K562 (cell line): Measurements from ENCODE around the gene ADAP1. TPM values are rescaled to one million over a fixed set of nuclear protein-coding genes. Genes with fewer than 3 reads are reported as not detected.
A peak's percentile ranks its signal among the peaks of the same experiment; 100 is the strongest.

ENCODE experiments used
- ARHGAP35 ChIP-seq: fragments of 450-650 bp; IDR thresholded peaks from 2 replicates; pipeline ENCODE4 v1.6.1; 2018; ENCODE audit not compliant: partially characterized antibody
- CEBPB ChIP-seq: fragments of 450-650 bp; IDR thresholded peaks from 2 replicates; pipeline ENCODE4 v1.6.1; 2016; ENCODE audit warnings: missing genetic modification characterization, missing compliant biosample characterization
- CHD1 ChIP-seq: fragments of 200-600 bp; sonication (generic); IDR thresholded peaks from one replicate; pipeline ENCODE4 v1.6.1; 2012; ENCODE audit warnings: mild to moderate bottlenecking, moderate library complexity, low read length, inconsistent platforms
- CHD2 ChIP-seq: IDR thresholded peaks from 2 replicates; pipeline ENCODE4 v1.6.1; 2011; ENCODE audit warnings: low read depth, low read length
- E2F3 ChIP-seq: fragments of 250-450 bp; sonication (Bioruptor Pico); IDR thresholded peaks from 2 replicates; pipeline ENCODE4 v1.4.0; 2020; ENCODE audit warnings: mild to moderate bottlenecking
- FOXJ3 ChIP-seq: sonication (generic); formaldehyde crosslinking; IDR thresholded peaks from 2 replicates; pipeline ENCODE4 v1.4.0; 2020; ENCODE audit warnings: mild to moderate bottlenecking, missing genetic modification reagents
- HIVEP1 ChIP-seq: fragments of 250-450 bp; sonication (Bioruptor Pico); IDR thresholded peaks from 2 replicates; pipeline ENCODE4 v1.4.0; 2020; ENCODE audit warnings: mild to moderate bottlenecking
- HLTF ChIP-seq: fragments of 450-650 bp; IDR thresholded peaks from 2 replicates; pipeline ENCODE4 v1.6.1; 2016
- HNRNPH1 ChIP-seq: fragments of 200-400 bp; formaldehyde crosslinking; optimal IDR thresholded peaks from 2 replicates; pipeline ENCODE3; 2017; ENCODE audit warnings: low read depth, mild to moderate bottlenecking, low read length, moderate library complexity
- MAZ ChIP-seq, 2 experiments: fragments of 450-650 bp in 1 of 2; sonication (generic) in 1 of 2; formaldehyde crosslinking; IDR thresholded peaks in 1 of 2; conservative IDR thresholded peaks in 1 of 2; 2 replicates each; pipeline versions ENCODE4 v1.4.0 to v1.5.0; 2020; ENCODE audit warnings: mild to moderate bottlenecking in 1 of 2, missing genetic modification reagents in 1 of 2
- MCM5 ChIP-seq: fragments of 450-650 bp; IDR thresholded peaks from 2 replicates; pipeline ENCODE4 v1.6.1; 2016; ENCODE audit warnings: low read depth
- POLR2A ChIP-seq: fragments of 450-650 bp; conservative IDR thresholded peaks from 2 replicates; pipeline ENCODE4 v1.6.1; 2016
- POLR2G ChIP-seq: fragments of 200-400 bp; formaldehyde crosslinking; IDR thresholded peaks from 2 replicates; pipeline ENCODE4 v1.6.1; 2017; ENCODE audit warnings: low read depth, mild to moderate bottlenecking, antibody characterized with exemption, low read length, moderate library complexity
- RCOR1 ChIP-seq, 2 experiments: IDR thresholded peaks; 2 replicates each; pipeline ENCODE4 v1.6.1; 2012; ENCODE audit warnings: low read depth in 2 of 2, low read length in 2 of 2, borderline replicate concordance in 1 of 2, improper control_type of control experiment in 1 of 2
- SMARCE1 ChIP-seq: fragments of 450-650 bp; IDR thresholded peaks from 2 replicates; pipeline ENCODE4 v1.7.1; 2016; ENCODE audit warnings: mild to moderate bottlenecking
- SNAPC5 ChIP-seq: fragments of 250-450 bp; sonication (Bioruptor Pico); IDR thresholded peaks from 2 replicates; pipeline ENCODE4 v1.8.0; 2021; ENCODE audit warnings: moderate library complexity, mild to moderate bottlenecking, inconsistent platforms
- TAF15 ChIP-seq: fragments of 200-400 bp; formaldehyde crosslinking; IDR thresholded peaks from 2 replicates; pipeline ENCODE4 v1.6.1; 2017; ENCODE audit warnings: mild to moderate bottlenecking, low read depth, low read length, moderate library complexity
- TEAD2 ChIP-seq: fragments of 450-650 bp; IDR thresholded peaks from 2 replicates; pipeline ENCODE4 v1.6.1; 2016; ENCODE audit warnings: missing genetic modification characterization, control low read depth, missing compliant biosample characterization
- THRA ChIP-seq: fragments of 450-650 bp; IDR thresholded peaks from 2 replicates; pipeline ENCODE4 v1.6.1; 2017; ENCODE audit warnings: mild to moderate bottlenecking, moderate library complexity
- XRCC3 ChIP-seq: fragments of 450-650 bp; IDR thresholded peaks from 2 replicates; pipeline ENCODE4 v1.6.1; 2017; ENCODE audit warnings: mild to moderate bottlenecking, moderate library complexity
- ZBTB7A ChIP-seq: IDR thresholded peaks from 2 replicates; pipeline ENCODE4 v1.6.1; 2011; ENCODE audit warnings: low read depth, mild to moderate bottlenecking, low read length, moderate library complexity, borderline replicate concordance; ENCODE audit not compliant: control insufficient read depth
- ZNF133 ChIP-seq: fragments of 250-450 bp; sonication (Bioruptor Pico); IDR thresholded peaks from 2 replicates; pipeline ENCODE4 v1.4.0; 2020; ENCODE audit warnings: mild to moderate bottlenecking
- ZNF146 ChIP-seq: IDR thresholded peaks from one replicate; pipeline ENCODE4 v1.6.1; 2018; ENCODE audit warnings: missing compliant biosample characterization; ENCODE audit not compliant: unreplicated experiment
- ZNF23 ChIP-seq: fragments of 250-450 bp; sonication (Bioruptor Pico); IDR thresholded peaks from 2 replicates; pipeline ENCODE4 v1.4.0; 2020; ENCODE audit warnings: mild to moderate bottlenecking
- ZNF24 ChIP-seq: fragments of 450-650 bp; IDR thresholded peaks from 2 replicates; pipeline ENCODE4 v1.6.1; 2016
- ZNF274 ChIP-seq: IDR thresholded peaks from 2 replicates; pipeline ENCODE4 v1.6.1; 2011; ENCODE audit warnings: low read depth, mild to moderate bottlenecking, low read length, moderate library complexity, borderline replicate concordance
- ZNF584 ChIP-seq: fragments of 200-800 bp; sonication (Bioruptor generic); IDR thresholded peaks from 2 replicates; pipeline ENCODE4 v1.6.1; 2016; ENCODE audit warnings: low read depth, mild to moderate bottlenecking, missing genetic modification characterization, missing compliant biosample characterization
- ZNF77 ChIP-seq: fragments of 250-450 bp; sonication (Bioruptor Pico); IDR thresholded peaks from 2 replicates; pipeline ENCODE4 v1.5.0; 2020
- polyA plus RNA-seq, 8 experiments: library from polyadenylated mRNA; depleted of rRNA in 4 of 8; stranded (reverse) in 5 of 8; unstranded in 3 of 8; fragments of >200 nt; fragmentation: Nextera tagmentation in 2 of 8; fragmentation: Illumina TruSeq in 1 of 8; extraction: Ambion mirVana in 2 of 8; extraction: Trizol in 1 of 8; gene quantifications; 2 replicates each; pipeline versions ENCODE4 v1.2.1 to v1.2.3, GENCODE V29; 2011 to 2014; ENCODE audit warnings: inconsistent platforms in 1 of 8, missing spikeins in 1 of 8
- total RNA-seq, 7 experiments: library from RNA; depleted of rRNA in 6 of 7; stranded (reverse); fragments of >200 nt in 6 of 7; fragmentation: Illumina TruSeq in 2 of 7; extraction: Trizol in 2 of 7; gene quantifications; 2 replicates each; pipeline versions ENCODE4 v1.2.1 to v1.2.3, GENCODE V29; 2011 to 2021; ENCODE audit warnings: low replicate concordance in 1 of 7
- TF ChIP-seq, protein P1 (sequence below): IDR thresholded peaks from 2 replicates; pipeline ENCODE4 v1.6.1; 2016; ENCODE audit warnings: missing genetic modification characterization, missing compliant biosample characterization

Gene ADAP1
- total and polyA plus RNA-seq, 9 of the 15 experiments (the other 6 are each of a cell fraction or from before 2014, with no cell fraction given) = 0.27 to 1.4 (median 0.52) TPM; not detected in 3

GRCh38 chr7:923108-924041 is 31.1 kb downstream of the ADAP1 start (continued):
- TF ChIP-seq MAZ (CRISPR knock-in tag; conservative IDR thresholded peaks at IDR 0.05 in 1 of 2, IDR thresholded peaks at IDR 0.05 in 1 of 2) = peak; percentile 39 to 76; a peak in 2 of 4 replicates
- peak; percentile 39; the same call in 1 of the 2 replicates for TF ChIP-seq SMARCE1
- no peak for TF ChIP-seq CHD2
- TF ChIP-seq FOXJ3 (CRISPR knock-in tag) = no peak
- peak; percentile 77 for TF ChIP-seq ZBTB7A
- TF ChIP-seq THRA = no peak
- peak; percentile 55 for TF ChIP-seq POLR2G
- TF ChIP-seq E2F3 (CRISPR knock-in tag) = no peak
- TF ChIP-seq ZNF24 = no peak
- no peak for TF ChIP-seq MCM5
- TF ChIP-seq ZNF584 = 0 out of 2 replicates have a peak, but pooled peaks have one; percentile 37
- TF ChIP-seq ZNF23 = no peak
- no peak for TF ChIP-seq ZNF274
- TF ChIP-seq RCOR1 (IDR thresholded peaks at IDR 0.05; ENCODE audit: borderline replicate concordance in 1 of 2, low read depth in 2 of 2, low read length in 2 of 2) = no peak
- TF ChIP-seq HLTF = no peak
- no peak for TF ChIP-seq HIVEP1 (CRISPR knock-in tag)
- no peak for TF ChIP-seq TEAD2 (tag)
- no peak for TF ChIP-seq SNAPC5 (CRISPR knock-in tag)
- TF ChIP-seq ZNF133 (CRISPR knock-in tag) = no peak
- no peak for TF ChIP-seq ARHGAP35
- no peak for TF ChIP-seq ZNF77 (CRISPR knock-in tag)
- no peak for TF ChIP-seq HNRNPH1
- no peak for TF ChIP-seq ZNF146 (CRISPR knock-in tag)
- TF ChIP-seq TAF15 = no peak
- no peak for TF ChIP-seq CHD1
- TF ChIP-seq CEBPB (tag) = no peak
- TF ChIP-seq POLR2A = no peak
- TF ChIP-seq, protein P1, sequence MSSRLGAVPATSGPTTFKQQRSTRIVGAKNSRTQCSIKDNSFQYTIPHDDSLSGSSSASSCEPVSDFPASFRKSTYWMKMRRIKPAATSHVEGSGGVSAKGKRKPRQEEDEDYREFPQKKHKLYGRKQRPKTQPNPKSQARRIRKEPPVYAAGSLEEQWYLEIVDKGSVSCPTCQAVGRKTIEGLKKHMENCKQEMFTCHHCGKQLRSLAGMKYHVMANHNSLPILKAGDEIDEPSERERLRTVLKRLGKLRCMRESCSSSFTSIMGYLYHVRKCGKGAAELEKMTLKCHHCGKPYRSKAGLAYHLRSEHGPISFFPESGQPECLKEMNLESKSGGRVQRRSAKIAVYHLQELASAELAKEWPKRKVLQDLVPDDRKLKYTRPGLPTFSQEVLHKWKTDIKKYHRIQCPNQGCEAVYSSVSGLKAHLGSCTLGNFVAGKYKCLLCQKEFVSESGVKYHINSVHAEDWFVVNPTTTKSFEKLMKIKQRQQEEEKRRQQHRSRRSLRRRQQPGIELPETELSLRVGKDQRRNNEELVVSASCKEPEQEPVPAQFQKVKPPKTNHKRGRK = no peak
- no peak for TF ChIP-seq XRCC3
